ENCODE results near the gene CYFIP2. TPM values are rescaled to one million over a fixed set of nuclear protein-coding genes. Genes with fewer than 3 reads are reported as not detected.
A peak's percentile ranks its signal among the peaks of the same experiment; 100 is the strongest.

Gene CYFIP2
- total RNA-seq, 4 donors from 2014 or later, result 46.5 to 155 (median 57.2) TPM

DNA sequence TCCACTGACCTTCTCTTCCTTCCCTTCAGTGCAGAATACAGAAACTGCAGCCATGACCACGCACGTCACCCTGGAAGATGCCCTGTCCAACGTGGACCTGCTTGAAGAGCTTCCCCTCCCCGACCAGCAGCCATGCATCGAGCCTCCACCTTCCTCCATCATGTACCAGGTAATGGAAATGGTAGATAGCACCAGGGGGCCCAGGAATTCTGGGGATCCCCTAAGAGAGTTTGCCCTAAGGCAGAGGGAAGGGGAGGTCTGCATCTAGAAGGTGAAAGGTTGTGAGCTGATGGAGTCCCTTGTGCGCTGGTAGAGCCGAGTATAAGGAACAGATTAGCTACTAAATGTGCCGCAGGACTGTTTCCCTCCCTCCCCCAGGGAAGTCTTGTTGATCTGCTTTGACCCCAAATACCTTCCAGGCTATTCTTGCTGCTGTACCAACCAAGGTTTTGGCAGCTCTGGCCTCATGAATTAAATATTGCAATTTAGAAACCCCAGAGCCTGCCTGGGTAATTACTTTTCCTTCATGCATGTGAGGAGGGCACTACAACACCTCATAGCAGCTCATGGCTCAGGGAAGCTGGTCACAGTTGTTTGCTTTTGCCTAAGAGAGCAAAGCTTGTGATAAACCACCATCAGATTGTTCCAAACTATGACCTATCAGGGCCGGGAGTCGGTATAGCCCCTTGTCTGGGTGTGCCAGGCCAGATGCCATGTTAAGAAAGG is 19.6 kb downstream of the CYFIP2 start:
- no peaks in the 10 kb centered on the region for H3K27me3 ChIP-seq
- H3K9me3 ChIP-seq, result no peaks in the 10 kb centered on the region
- H3K36me3 ChIP-seq, result peaks cover 0 to 5% (median 0%) of the 10 kb centered on the region in 3 donors
- TF ChIP-seq, protein P1, sequence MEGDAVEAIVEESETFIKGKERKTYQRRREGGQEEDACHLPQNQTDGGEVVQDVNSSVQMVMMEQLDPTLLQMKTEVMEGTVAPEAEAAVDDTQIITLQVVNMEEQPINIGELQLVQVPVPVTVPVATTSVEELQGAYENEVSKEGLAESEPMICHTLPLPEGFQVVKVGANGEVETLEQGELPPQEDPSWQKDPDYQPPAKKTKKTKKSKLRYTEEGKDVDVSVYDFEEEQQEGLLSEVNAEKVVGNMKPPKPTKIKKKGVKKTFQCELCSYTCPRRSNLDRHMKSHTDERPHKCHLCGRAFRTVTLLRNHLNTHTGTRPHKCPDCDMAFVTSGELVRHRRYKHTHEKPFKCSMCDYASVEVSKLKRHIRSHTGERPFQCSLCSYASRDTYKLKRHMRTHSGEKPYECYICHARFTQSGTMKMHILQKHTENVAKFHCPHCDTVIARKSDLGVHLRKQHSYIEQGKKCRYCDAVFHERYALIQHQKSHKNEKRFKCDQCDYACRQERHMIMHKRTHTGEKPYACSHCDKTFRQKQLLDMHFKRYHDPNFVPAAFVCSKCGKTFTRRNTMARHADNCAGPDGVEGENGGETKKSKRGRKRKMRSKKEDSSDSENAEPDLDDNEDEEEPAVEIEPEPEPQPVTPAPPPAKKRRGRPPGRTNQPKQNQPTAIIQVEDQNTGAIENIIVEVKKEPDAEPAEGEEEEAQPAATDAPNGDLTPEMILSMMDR (IDR thresholded peaks at IDR 0.05), result no peak
- no peak for TF ChIP-seq POLR2A (IDR thresholded peaks at IDR 0.05)
- peaks cover 0 to 13% (median 2%) of the 10 kb centered on the region in 4 donors for H3K4me1 ChIP-seq
- no peak overlapping the region for H3K27ac ChIP-seq
- no peak for DNase-seq
- no peak overlapping the region for H3K4me3 ChIP-seq

DNA sequence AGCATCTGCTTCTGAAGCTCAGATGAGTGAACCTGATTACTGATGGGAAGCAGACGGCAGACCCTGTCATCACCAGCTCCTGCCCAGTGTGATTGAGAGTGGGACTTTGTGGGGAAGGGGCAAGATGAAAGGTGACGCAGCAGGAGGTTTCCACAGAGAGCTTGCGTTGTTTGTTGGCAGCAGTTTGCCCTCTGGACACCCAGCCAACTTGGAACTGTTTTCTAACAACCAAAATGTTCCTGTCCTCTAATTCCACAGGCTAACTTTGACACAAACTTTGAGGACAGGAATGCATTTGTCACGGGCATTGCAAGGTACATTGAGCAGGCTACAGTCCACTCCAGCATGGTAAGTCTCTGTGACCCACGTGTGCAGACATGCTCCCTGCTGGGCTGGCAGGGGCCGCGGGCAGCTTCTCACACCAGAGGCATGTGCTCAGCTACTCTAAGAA is 20.9 kb downstream of the CYFIP2 start:
- peaks cover 0 to 16% (median 3%) of the 10 kb centered on the region in 4 donors for H3K4me1 ChIP-seq
- peaks cover 0 to 5% (median 0%) of the 10 kb centered on the region in 3 donors for H3K36me3 ChIP-seq
- DNase-seq, result no peak
- H3K27me3 ChIP-seq, result no peaks in the 10 kb centered on the region
- TF ChIP-seq, protein P1 (IDR thresholded peaks at IDR 0.05), result no peak
- no peak for TF ChIP-seq POLR2A (IDR thresholded peaks at IDR 0.05)
- H3K9me3 ChIP-seq, result no peaks in the 10 kb centered on the region
- no peak overlapping the region for H3K4me3 ChIP-seq
- no peak overlapping the region for H3K27ac ChIP-seq

DNA sequence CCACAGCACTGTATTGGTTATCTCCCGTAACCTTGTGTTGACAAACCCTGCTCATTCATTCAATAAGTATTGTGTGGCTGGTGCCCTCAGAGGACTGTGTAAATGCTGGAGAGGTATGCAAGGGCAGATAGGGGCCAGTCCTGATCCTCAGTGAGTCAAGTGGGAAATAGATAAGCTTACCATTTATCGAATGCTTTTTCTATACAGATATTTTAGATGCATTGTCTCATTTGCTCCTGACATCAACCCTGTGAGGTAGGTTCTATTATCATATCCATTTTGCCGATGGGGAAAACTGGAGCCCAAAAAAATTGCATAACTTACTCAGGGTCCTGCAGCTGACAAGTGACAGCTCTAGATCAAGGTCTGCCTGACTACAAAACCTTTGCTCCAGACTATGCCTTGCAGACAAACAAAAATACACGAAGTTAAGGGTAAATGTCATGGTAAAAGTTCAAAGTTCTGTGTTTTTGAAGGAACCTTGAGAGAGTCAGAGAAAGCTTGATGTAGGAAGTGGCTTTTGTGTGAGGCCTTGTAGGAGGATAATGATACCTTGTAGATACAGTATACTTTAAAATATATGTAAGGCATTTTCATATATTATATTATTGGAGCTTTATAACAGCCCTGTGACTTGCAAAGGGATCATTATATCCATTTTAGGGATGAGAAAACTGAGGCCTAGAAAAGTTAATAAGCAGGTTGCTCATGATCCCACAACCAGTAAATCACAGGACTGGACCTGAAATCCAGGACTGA is 22.7 kb downstream of the CYFIP2 start:
- Histone ChIP-seq H3K36me3 (peaks cover 0 to 5% (median 0%) of the 10 kb centered on the region in 3 donors), H3K27me3 (no peaks in the 10 kb centered on the region), H3K4me3 (no peak overlapping the region), H3K9me3 (no peaks in the 10 kb centered on the region), H3K27ac (no peak overlapping the region), H3K4me1 (peaks cover 0 to 8% (median 3%) of the 10 kb centered on the region in 4 donors)
- DNase-seq, result no peak
- TF ChIP-seq, protein P1 (IDR thresholded peaks at IDR 0.05), result no peak
- no peak for TF ChIP-seq POLR2A (IDR thresholded peaks at IDR 0.05)

DNA sequence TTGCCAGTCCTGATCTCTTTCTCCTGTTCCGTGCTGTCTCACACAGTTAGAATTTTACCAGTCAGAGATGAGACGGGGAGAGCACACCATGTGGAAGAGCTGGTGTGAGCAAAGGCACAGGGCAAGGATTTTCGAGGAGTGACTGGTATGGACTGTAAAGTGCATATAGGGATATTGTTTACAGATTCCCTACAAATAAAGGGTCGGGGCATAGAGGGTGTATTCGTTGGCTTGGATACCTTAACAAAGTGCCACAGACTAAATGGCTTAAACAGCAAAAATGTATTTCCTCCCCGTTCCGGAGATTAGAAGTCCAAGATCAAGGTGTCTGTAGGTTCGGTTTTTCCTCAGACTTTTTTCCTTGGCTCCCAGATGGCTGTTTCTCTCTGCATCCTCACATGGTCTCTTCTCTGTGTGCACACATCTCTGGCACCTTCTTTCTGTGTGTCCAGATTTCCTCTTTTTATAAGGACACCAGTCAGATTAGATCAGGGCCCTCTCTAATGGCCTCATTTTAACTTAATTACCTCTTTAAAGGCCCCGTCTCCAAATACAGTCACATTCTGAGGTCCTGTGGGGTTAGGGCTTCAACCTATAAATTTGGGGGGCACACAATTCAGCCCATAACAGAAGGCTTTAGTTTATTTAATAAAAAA is 23.4 kb downstream of the CYFIP2 start:
- TF ChIP-seq POLR2A (IDR thresholded peaks at IDR 0.05), result no peak
- TF ChIP-seq, protein P1 (IDR thresholded peaks at IDR 0.05), result no peak
- no peaks in the 10 kb centered on the region for H3K27me3 ChIP-seq
- DNase-seq, result no peak
- H3K4me1 ChIP-seq, result peaks cover 0 to 4% (median 2%) of the 10 kb centered on the region in 4 donors
- H3K4me3 ChIP-seq, result no peak overlapping the region
- H3K27ac ChIP-seq, result no peak overlapping the region
- peaks cover 0 to 5% (median 0%) of the 10 kb centered on the region in 3 donors for H3K36me3 ChIP-seq
- H3K9me3 ChIP-seq, result no peaks in the 10 kb centered on the region

DNA sequence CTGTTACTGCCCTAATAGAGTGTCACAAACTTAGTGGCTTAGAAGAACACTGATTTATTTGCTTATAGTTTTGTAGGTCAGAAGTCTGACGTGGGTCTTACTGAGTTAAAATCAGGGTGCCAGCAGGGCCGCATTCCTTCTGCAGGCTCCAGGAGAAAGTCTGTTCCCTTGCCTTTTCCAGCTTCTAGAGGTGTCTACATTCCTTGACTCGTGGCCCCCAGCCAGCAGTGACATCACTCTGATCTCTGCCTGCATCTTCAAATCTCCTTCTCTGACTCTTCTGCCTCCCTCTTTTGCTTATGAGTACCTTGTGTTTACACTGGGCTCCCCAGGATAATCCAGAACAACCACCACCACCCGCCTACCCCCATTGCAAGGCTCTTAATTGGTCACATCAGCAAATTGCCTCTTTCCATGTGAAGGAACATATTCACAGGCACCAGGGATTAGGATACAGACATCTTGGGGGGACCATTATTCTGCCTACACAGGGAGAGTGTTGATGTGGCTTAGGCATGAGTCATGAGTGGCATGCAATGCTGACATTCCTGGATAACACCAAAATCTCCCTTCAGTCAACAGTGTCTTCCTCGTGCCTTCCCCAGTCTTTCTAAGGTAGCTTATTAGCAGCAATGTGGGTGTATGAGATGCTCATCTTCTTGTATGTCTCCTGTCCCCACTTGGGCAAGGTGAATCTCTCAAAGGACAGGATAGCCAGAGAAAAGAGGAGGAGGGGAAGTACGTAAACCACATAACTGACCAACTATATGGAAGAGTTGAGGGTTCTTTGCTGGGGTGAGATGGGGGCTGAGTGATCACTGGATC is 24.4 kb downstream of the CYFIP2 start:
- peaks cover 0 to 4% (median 2%) of the 10 kb centered on the region in 4 donors for H3K4me1 ChIP-seq
- TF ChIP-seq POLR2A (IDR thresholded peaks at IDR 0.05), result no peak
- TF ChIP-seq, protein P1 (IDR thresholded peaks at IDR 0.05), result no peak
- H3K4me3 ChIP-seq, result no peak overlapping the region
- H3K9me3 ChIP-seq, result no peaks in the 10 kb centered on the region
- H3K36me3 ChIP-seq, result peaks cover 0 to 5% (median 0%) of the 10 kb centered on the region in 3 donors
- DNase-seq, result no peak
- H3K27me3 ChIP-seq, result no peaks in the 10 kb centered on the region
- H3K27ac ChIP-seq, result peak overlapping the region in 2 of 4 donors; percentile 7 to 30

Measured in Peyer's patch (tissue), 4 donors.